ENCODE measurements around the gene STAT5A. TPM values are rescaled to one million over a fixed set of nuclear protein-coding genes. Genes with fewer than 3 reads are reported as not detected.
"Not testable (repeated sequence)": the region's sequence is repeated elsewhere in the genome, so short reads cannot be mapped to it uniquely, and the experiment has no call there.

STAT5A gene
- total RNA-seq, 1 donor from 2014 or later: 346 TPM

DNA sequence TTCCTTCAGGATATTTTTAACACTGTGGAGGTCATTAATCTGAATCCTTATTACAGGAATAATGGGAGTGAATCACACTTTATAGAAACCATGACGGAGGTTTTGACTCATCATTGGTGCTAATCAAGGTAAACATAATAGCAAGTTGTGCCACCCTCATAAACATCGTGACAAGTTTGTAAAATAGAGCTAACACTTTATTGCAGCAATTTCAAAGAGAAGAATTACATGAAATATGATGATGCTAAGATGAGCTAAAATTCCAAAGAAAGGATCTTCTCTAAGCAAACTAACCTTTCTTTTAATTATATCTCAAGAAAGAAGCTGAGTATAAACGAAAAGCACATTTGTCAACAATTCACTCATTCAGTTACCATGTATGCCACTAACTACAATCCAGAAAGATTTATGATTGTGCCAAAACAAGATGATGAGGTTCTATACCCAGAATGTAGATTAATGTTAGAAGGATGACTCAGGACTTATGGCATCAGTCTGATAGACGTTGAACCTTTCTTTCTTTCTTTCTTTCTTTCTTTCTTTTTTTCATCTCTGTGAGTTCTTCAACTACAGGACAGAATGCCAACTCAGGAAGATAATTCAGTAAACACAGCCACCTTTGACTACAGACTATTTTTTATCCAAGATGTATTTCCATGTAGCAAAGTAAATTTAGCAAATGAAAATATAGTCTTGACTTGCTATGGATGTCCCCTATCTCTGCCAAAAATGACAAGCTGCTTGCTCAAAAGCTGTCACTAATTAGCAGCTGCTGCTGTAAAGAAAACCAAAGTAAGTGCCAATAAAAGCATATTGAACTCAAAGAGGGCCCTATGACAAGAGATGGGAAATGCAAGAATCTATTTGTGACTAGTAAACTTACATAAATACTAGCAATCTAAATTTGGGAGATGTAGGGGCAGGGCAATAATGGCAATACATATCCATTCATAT is 35.4 kb upstream of the STAT5A start:
- Mint-ChIP-seq H3K4me1 (peaks cover 55% of the 10 kb centered on the region), H3K36me3 (ENCODE audit: low read depth) (peaks cover 26% of the 10 kb centered on the region), H3K27me3 (no peaks in the 10 kb centered on the region), H3K27ac (peak overlapping the region; percentile 93), H3K4me3 (no peak overlapping the region), H3K9me3 (no peaks in the 10 kb centered on the region)
- intact Hi-C loops (cut with micrococcal nuclease): no loop called here
- DNase-seq: no peak

DNA sequence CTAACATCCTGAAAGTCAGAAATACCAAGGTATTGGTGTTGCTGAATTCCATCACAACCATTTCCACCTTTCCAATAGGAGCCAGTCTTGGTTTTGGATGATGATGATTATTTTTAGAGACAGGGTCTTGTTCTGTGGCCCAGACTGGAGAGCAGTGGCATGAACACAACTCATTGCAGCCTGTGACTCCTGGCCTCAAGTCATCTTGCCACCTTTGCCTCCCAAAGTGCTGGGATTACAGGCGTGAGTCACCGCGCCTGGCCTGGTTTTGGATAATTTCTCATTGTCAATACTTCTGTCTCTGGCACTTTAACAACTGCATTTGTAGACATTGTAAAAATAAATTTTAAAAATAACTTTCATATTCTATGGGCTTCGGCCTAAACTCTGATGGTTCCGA is 34.7 kb upstream of the STAT5A start:
- no peaks in the 10 kb centered on the region for H3K27me3 Mint-ChIP-seq
- H3K27ac Mint-ChIP-seq: peak overlapping the region; percentile 93
- peaks cover 51% of the 10 kb centered on the region for H3K4me1 Mint-ChIP-seq
- no peak overlapping the region for H3K4me3 Mint-ChIP-seq
- no peak for DNase-seq
- intact Hi-C loops (cut with micrococcal nuclease): no loop called here
- H3K9me3 Mint-ChIP-seq: no peaks in the 10 kb centered on the region
- H3K36me3 Mint-ChIP-seq (ENCODE audit: low read depth): peaks cover 24% of the 10 kb centered on the region

DNA sequence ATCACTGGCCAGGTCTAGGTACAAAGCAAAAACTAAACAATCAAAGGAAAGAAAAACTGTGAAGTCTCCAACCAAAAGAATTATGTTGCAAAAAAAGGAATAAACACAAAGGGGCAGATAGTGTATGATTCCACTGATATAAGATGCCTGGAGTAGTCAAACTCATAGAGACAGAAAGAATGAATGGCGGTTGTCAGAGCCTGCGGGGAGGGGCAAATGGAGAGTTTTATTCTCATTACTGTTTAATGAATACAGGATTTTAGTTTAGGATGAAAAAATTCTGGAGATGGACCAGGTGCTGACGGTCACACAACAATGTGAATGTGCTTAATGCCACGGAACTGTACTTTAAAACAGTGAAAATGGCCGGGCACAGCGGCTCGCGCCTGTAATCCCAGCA is 32.9 kb upstream of the STAT5A start:
- Mint-ChIP-seq H3K9me3 (no peaks in the 10 kb centered on the region), H3K27ac (peak overlapping the region; percentile 2), H3K36me3 (ENCODE audit: low read depth) (peaks cover 19% of the 10 kb centered on the region), H3K4me1 (peaks cover 43% of the 10 kb centered on the region), H3K4me3 (no peak overlapping the region), H3K27me3 (no peaks in the 10 kb centered on the region)
- intact Hi-C loops (cut with micrococcal nuclease): no loop called here
- DNase-seq: no peak

DNA sequence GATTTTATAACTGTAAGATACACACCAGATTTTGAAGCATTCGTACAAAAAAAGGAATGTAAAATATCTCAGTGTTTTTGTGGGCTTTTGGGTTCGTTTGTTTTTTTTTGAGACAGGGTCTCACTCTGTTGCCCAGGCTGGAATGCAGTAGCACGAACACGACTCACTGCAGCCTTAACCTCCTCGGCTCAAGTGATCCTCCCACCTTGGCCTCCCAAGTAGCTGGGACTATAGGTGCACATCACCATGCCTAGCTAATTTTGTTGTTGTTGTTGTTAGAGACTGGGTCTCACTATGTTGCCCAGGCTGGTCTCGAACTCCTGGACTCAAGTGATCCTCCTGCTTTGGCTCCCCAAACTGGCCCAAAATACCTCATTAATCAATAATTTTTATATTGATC is 28.0 kb upstream of the STAT5A start:
- Mint-ChIP-seq H3K36me3 (ENCODE audit: low read depth) (peaks cover 16% of the 10 kb centered on the region), H3K27me3 (no peaks in the 10 kb centered on the region), H3K27ac (no peak overlapping the region), H3K9me3 (no peaks in the 10 kb centered on the region), H3K4me3 (no peak overlapping the region), H3K4me1 (peaks cover 20% of the 10 kb centered on the region)
- intact Hi-C loops (cut with micrococcal nuclease): no loop called here
- no peak for DNase-seq

DNA sequence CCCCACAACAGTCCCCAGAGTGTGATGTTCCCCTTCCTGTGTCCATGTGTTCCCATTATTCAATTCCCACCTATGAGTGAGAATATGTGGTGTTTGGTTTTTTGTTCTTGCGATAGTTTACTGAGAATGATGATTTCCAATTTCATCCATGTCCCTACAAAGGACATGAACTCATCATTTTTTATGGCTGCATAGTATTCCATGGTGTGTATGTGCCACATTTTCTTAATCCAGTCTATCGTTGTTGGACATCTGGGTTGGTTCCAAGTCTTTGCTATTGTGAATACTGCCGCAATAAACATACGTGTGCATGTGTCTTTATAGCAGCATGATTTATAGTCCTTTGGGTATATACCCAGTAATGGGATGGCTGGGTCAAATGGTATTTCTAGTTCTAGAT is 23.9 kb upstream of the STAT5A start:
- Mint-ChIP-seq H3K36me3 (ENCODE audit: low read depth) (peaks cover 31% of the 10 kb centered on the region), H3K4me1 (peaks cover 32% of the 10 kb centered on the region)
- intact Hi-C loops (cut with micrococcal nuclease); DNase-seq; H3K27me3 Mint-ChIP-seq; H3K4me3 Mint-ChIP-seq; H3K9me3 Mint-ChIP-seq; H3K27ac Mint-ChIP-seq: not testable (repeated sequence)

DNA sequence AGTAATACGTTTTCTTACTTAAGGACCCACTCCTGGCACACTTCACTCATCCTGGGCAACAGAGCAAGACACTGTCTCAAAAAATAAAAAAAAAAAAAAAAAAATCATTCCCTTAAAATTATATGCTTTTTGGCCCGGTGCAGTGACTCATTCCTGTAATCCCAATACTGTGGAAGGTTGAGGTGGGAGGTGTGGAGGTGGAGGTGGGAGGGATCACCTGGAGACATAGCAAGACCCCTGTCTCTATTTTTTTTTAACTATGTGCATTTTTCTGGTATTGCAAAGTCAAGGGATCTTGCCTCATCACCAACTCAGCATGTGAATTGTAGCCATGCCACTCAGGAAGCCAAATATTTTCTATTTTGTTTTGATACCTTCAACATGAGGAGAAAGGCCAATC is 21.8 kb upstream of the STAT5A start:
- Mint-ChIP-seq H3K27ac (peak overlapping the region; percentile 98), H3K9me3 (no peaks in the 10 kb centered on the region), H3K4me1 (peaks cover 45% of the 10 kb centered on the region), H3K27me3 (no peaks in the 10 kb centered on the region), H3K4me3 (peak overlapping the region; percentile 76), H3K36me3 (ENCODE audit: low read depth) (peaks cover 42% of the 10 kb centered on the region)
- intact Hi-C loops (cut with micrococcal nuclease): loop anchor here (1.0 kb wide), 1 partner anchor 16 kb away; no protein-coding TSS in a partner anchor
- DNase-seq: no peak

DNA sequence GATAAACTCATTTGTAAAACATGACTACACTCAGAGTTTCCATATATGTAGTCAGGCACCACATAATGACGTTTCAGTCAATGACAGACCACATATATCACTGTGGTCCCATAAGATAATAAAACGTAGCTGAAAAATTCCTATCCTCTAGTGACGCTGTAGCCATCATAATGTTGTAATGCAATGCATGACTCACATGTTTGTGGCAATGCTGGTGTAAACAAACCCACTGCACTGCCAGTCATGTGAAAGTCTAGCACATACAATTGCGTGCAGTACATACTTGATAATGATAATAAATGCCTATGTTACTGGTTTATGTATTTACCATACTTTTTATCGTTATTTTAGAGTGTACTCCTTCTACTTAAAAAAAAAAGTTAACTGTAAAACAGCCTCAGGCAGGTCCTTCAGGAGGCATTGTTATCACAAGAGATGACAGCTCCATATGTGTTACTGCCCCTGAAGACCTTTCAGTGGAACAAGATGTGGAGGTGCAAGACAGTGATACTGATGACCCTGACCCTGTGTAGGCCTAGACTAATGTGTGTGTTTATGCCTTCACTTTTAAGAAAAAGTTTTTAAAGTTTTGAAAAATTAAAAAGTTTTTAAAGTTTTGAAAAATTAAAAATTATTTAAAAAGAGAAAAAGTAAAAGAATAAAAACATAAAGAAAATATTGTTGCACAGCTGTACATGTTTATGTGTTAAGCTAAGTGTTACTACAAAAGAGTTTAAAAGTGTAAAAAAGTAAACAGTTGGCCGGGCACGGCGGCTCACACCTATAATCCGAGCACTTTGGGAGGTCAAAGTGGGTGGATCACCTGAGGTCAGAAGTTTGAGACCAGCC is 21.2 kb upstream of the STAT5A start:
- H3K27me3 Mint-ChIP-seq: no peaks in the 10 kb centered on the region
- peaks cover 52% of the 10 kb centered on the region for H3K4me1 Mint-ChIP-seq
- intact Hi-C loops (cut with micrococcal nuclease): loop anchor here (1.0 kb wide), 1 partner anchor 17 kb away; no protein-coding TSS in a partner anchor
- H3K9me3 Mint-ChIP-seq: no peaks in the 10 kb centered on the region
- DNase-seq: peak; percentile 85
- peak overlapping the region; percentile 98 for H3K27ac Mint-ChIP-seq
- H3K36me3 Mint-ChIP-seq (ENCODE audit: low read depth): peaks cover 44% of the 10 kb centered on the region
- H3K4me3 Mint-ChIP-seq: peak overlapping the region; percentile 76

DNA sequence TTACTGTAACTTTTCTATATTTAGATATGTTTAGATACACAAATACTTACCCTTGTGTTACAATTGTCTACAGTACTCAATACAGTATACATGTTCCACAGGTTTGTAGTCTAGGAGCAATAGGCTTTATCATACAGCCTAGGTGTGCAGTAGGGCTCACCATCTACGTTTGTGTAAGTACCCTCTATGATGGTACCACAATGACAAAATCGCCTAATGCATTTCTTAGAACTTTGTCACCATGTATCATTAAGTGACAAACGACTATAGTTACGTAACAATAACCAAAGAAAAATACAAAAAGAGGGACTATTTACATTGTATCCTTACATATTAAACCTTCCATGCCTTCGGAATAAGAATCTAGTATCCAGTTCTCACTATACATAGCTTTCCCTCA is 20.1 kb upstream of the STAT5A start:
- Mint-ChIP-seq H3K36me3 (ENCODE audit: low read depth) (peaks cover 47% of the 10 kb centered on the region), H3K4me1 (peaks cover 62% of the 10 kb centered on the region), H3K9me3 (no peaks in the 10 kb centered on the region), H3K27me3 (no peaks in the 10 kb centered on the region), H3K4me3 (peak overlapping the region; percentile 13), H3K27ac (peak overlapping the region; percentile 97)
- intact Hi-C loops (cut with micrococcal nuclease): no loop called here
- DNase-seq: no peak

DNA sequence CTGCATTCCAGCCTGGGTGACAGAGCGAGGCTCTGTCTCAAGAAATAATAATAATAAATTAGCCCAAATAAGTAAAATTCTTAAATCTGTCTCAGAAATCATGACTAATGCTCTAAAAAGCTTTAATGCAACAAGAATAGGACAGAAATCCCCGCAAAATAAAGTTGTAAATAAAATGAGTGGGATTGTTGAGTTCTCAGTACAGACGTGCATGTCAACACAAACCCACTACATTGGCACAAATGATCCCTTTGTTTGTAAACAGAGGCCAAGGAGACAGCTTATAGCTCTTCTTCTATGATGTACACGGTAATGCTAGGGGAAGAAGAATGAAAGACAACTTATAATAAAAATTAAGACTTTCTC is 18.1 kb upstream of the STAT5A start:
- Mint-ChIP-seq H3K27me3 (no peaks in the 10 kb centered on the region), H3K4me3 (peak overlapping the region; percentile 72), H3K36me3 (ENCODE audit: low read depth) (peaks cover 53% of the 10 kb centered on the region), H3K27ac (peak overlapping the region; percentile 97), H3K9me3 (no peaks in the 10 kb centered on the region), H3K4me1 (peaks cover 70% of the 10 kb centered on the region)
- no peak for DNase-seq
- intact Hi-C loops (cut with micrococcal nuclease): no loop called here

DNA sequence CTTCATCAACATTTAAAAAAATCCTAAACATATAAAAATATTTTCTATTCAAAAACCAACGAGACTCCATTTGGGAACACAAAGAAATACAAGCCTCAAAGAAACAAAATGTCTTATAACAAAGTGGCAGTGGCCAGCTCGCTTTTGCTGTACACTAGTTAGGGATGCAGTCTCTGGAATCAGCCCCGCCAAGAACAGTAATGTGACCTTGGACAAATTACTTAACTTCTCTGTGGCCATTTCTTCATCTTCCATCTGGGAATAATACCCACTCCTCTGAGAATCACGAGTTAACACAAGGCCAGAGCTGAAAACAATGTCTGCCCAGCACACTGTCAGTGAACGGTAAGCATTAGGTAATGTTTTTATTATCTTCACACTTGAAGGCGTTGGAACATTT is 17.7 kb upstream of the STAT5A start:
- Mint-ChIP-seq H3K27ac (peak overlapping the region; percentile 90), H3K4me3 (peak overlapping the region; percentile 98), H3K27me3 (no peaks in the 10 kb centered on the region), H3K36me3 (ENCODE audit: low read depth) (peaks cover 54% of the 10 kb centered on the region), H3K9me3 (no peaks in the 10 kb centered on the region), H3K4me1 (peaks cover 73% of the 10 kb centered on the region)
- intact Hi-C loops (cut with micrococcal nuclease): no loop called here
- DNase-seq: no peak

DNA sequence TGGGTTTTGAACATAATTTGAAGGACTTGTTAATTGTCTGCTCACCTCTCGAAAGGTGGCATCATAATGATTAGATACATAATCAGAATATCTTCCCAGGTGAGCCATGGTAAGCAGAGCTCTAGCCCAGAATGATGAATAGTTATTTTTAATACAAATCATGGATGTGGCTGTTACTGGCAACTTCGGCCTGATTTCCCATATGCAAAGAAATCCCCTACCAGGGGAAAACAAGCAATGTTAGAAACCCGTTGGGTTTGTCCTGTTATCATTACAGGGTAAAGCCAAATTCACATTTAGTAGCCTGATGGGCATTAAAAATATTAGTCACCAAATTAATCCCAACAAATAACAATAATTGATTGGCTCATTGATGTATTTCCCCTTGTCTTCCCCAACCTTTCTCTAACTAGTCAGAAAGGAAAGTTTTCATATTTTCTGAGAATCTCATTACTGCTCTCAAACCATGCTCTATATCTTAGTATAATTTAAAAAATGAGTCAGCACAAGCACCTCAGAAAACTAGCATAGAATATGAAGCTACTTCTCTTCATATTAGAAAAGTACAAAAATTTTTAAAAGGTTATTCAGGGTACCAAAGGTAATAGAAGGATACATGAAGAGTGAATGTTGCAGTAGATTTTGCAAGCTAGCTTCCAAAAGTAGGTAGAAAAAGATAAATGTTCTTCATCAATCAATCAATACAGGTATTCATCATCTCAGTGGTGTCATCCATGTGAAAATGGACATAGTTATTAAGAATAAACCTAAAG is 17.1 kb upstream of the STAT5A start:
- Mint-ChIP-seq H3K4me3 (peak overlapping the region; percentile 98), H3K9me3 (no peaks in the 10 kb centered on the region), H3K27ac (peak overlapping the region; percentile 90), H3K4me1 (peaks cover 71% of the 10 kb centered on the region), H3K27me3 (no peaks in the 10 kb centered on the region), H3K36me3 (ENCODE audit: low read depth) (peaks cover 51% of the 10 kb centered on the region)
- no peak for DNase-seq
- intact Hi-C loops (cut with micrococcal nuclease): loop anchor here (1.0 kb wide), 1 partner anchor 18 kb away; no protein-coding TSS in a partner anchor

DNA sequence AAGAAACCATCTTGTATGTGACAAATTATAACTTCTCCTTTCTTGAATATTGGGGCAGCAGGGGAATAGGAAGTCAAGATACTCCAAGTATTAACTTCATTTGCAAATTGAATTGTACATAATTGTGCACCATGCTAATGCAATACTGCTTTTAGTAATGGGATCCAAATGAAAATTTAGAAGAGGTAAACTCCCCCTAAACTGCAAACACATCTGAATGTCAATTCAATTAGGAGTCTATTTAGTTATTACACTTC is 16.6 kb upstream of the STAT5A start:
- Mint-ChIP-seq H3K36me3 (ENCODE audit: low read depth) (peaks cover 48% of the 10 kb centered on the region), H3K27me3 (no peaks in the 10 kb centered on the region), H3K9me3 (no peaks in the 10 kb centered on the region), H3K4me1 (peaks cover 68% of the 10 kb centered on the region), H3K4me3 (peak overlapping the region; percentile 98), H3K27ac (peak overlapping the region; percentile 90)
- intact Hi-C loops (cut with micrococcal nuclease): loop anchor here (1.0 to 2.0 kb wide), 2 partner anchors 18 to 117 kb away; partner anchors contain the start of gene STAT3
- DNase-seq: no peak

DNA sequence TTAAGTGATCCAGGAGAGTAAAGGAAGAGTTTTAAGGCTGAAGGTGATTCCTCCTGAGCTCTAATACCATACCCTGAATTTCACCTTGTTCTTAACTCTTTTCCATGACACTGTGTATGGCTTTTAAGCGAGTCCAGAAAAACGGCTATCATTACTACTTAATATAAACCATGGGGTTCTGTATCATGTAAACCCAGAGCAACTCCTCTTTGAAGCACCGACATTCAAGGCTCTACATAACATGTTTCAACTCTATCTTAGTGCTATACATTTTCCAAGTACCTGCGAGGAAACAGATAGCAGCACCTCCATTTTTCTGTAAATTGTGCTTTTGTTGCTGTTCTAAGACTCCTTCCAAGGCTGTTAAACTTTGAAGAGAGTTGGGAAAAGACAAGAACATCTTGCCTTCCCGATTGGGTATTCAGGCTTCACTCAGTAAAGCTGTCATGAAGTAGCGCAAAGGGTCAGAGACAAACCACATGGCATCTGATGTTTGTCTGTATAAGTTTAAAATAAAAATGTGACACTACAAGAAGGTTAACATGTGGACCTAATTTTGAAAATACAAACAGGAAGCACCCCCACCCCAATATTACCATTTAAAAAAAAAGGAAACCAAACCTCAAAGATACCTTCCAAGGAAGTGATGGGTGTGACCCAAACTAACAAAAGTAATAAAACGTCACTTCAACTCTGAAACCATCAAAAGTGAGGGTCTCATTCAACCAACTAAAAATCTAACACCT is 16.0 kb upstream of the STAT5A start:
- Mint-ChIP-seq H3K4me1 (peaks cover 69% of the 10 kb centered on the region), H3K27ac (peak overlapping the region; percentile 90), H3K27me3 (no peaks in the 10 kb centered on the region), H3K9me3 (no peaks in the 10 kb centered on the region), H3K4me3 (peak overlapping the region; percentile 98), H3K36me3 (ENCODE audit: low read depth) (peaks cover 43% of the 10 kb centered on the region)
- intact Hi-C loops (cut with micrococcal nuclease): loop anchor here (2.0 kb wide), 1 partner anchor 116 kb away; the partner anchor contains the start of gene STAT3
- DNase-seq: no peak
